ENCODE data around the gene ZSCAN5A. TPM values are rescaled to one million over a fixed set of nuclear protein-coding genes. Genes with fewer than 3 reads are reported as not detected.
A peak's percentile ranks its signal among the peaks of the same experiment; 100 is the strongest.

The ZSCAN5A gene
- total and polyA plus RNA-seq, 9 of the 15 experiments (the other 6 are each of a cell fraction or from before 2014, with no cell fraction given), result 5.8 to 15.3 (median 11.8) TPM

GRCh38 chr19:56252699-56253422 lies 61.8 kb downstream of the ZSCAN5A start (continued):
- TF ChIP-seq TSC22D4 (tag; IDR thresholded peaks at IDR 0.05) (no peak), ZFPM2 (CRISPR knock-in tag; IDR thresholded peaks at IDR 0.05) (no peak), ZBTB7A (IDR thresholded peaks at IDR 0.05; ENCODE audit: borderline replicate concordance, control insufficient read depth, low read depth, low read length) (no peak), PRPF4 (IDR thresholded peaks at IDR 0.05; ENCODE audit: insufficient read depth, low read depth, low read length, poor library complexity, severe bottlenecking) (no peak), POLR3A (IDR thresholded peaks at IDR 0.05; ENCODE audit: borderline replicate concordance, extremely low read depth, insufficient read depth, insufficient read length) (no peak), E2F4 (CRISPR knock-in tag; IDR thresholded peaks at IDR 0.05; ENCODE audit: low read depth) (no peak), HNRNPH1 (optimal IDR thresholded peaks at IDR 0.05; ENCODE audit: low read depth, low read length) (no peak), TCF7 (IDR thresholded peaks at IDR 0.05; ENCODE audit: borderline replicate concordance) (no peak), CREB3 (tag; conservative IDR thresholded peaks at IDR 0.05; ENCODE audit: low read depth) (peak; percentile 85), TEAD4 (IDR thresholded peaks at IDR 0.05; ENCODE audit: low read length) (no peak; the same call in 1 of the 2 replicates), TEAD4 (CRISPR knock-in tag; IDR thresholded peaks at IDR 0.05; ENCODE audit: borderline replicate concordance) (no peak), ZBED1 (IDR thresholded peaks at IDR 0.05) (no peak), RBM22 (IDR thresholded peaks at IDR 0.05; ENCODE audit: low read depth, low read length, poor library complexity, severe bottlenecking) (no peak), ZNF239 (CRISPR knock-in tag; IDR thresholded peaks at IDR 0.05) (0 out of 2 replicates have a peak, but pooled peaks have one; percentile 43), ZNF551 (CRISPR knock-in tag; IDR thresholded peaks at IDR 0.05) (no peak), ELK1 (CRISPR knock-in tag; IDR thresholded peaks at IDR 0.05) (no peak), GABPB2 (CRISPR knock-in tag; conservative IDR thresholded peaks at IDR 0.05) (no peak), DNMT1 (IDR thresholded peaks at IDR 0.05) (no peak), ESRRB (CRISPR knock-in tag; IDR thresholded peaks at IDR 0.05; ENCODE audit: borderline replicate concordance) (no peak), DDX20 (tag; IDR thresholded peaks at IDR 0.05; ENCODE audit: low read depth) (no peak), SPI1 (IDR thresholded peaks at IDR 0.05; ENCODE audit: borderline replicate concordance, low read depth, low read length) (no peak), C11orf30 (IDR thresholded peaks at IDR 0.05; ENCODE audit: low read depth) (no peak), ETV5 (CRISPR knock-in tag; IDR thresholded peaks at IDR 0.05; ENCODE audit: low read depth) (no peak)

Measured in K562 (cell line).